GM21367 (cell line): ENCODE data around the gene MLX.
"Not testable (repeated sequence)": the region's sequence is repeated elsewhere in the genome, so short reads cannot be mapped to it uniquely, and the experiment has no call there.

ENCODE experiments used
- ATAC-seq: cut with Tn5 transposase; IDR thresholded peaks from one replicate; pipeline ENCODE4 v1.9.1; 2021; ENCODE audit not compliant: unreplicated experiment

The MLX gene

GRCh38 chr17:42617956-42618431 lies 51.1 kb downstream of the MLX start:
- ATAC-seq: no peak

GRCh38 chr17:42618442-42619150 lies 51.7 kb downstream of the MLX start:
- ATAC-seq: peak; percentile 62

GRCh38 chr17:42621987-42622386 lies 55.1 kb downstream of the MLX start:
- not testable (repeated sequence) for ATAC-seq
